Measurements from ENCODE around the gene IRF1.

DNA sequence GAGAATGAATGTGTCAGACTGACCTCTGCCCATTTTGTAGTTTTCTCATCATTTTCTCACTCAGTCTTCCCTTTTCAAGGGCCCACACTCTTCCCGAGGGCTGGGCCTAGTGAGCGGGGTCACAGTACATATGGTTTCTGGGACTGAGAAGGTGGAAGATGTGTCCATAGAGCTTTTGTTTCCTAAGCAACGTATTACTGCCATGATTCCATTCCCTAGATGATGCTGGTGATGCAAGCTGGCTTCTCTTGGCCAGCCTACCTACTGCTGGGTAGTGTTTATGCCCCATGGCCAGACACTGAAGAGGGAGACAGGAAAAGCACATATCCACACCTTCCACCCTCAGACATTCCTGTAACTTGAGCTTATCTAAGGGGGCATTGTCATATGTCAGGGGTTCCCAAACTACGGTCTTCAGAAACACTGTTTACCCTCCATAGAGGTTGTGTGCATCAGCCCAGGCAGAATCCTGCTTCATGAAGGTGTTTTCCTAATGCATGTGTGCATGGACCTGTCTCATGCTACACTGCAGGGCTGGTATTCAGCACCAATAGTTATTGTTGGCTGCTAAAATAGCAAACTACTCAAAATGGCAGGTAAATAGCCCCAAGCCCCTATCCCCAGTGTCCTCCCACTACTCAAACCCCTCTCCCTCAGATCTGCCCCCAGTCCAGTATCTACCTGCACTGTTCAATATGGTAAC, 9.5 kb downstream of the IRF1 start:
- TF ChIP-seq SIN3A (IDR thresholded peaks at IDR 0.05; ENCODE audit: low read depth) (no peak), FOSL1 (IDR thresholded peaks at IDR 0.05; ENCODE audit: low read depth) (no peak), JUND (IDR thresholded peaks at IDR 0.05) (no peak), ZFX (IDR thresholded peaks at IDR 0.05) (no peak), EZH2 (IDR thresholded peaks at IDR 0.05) (no peak)
- TF ChIP-seq, protein P1, sequence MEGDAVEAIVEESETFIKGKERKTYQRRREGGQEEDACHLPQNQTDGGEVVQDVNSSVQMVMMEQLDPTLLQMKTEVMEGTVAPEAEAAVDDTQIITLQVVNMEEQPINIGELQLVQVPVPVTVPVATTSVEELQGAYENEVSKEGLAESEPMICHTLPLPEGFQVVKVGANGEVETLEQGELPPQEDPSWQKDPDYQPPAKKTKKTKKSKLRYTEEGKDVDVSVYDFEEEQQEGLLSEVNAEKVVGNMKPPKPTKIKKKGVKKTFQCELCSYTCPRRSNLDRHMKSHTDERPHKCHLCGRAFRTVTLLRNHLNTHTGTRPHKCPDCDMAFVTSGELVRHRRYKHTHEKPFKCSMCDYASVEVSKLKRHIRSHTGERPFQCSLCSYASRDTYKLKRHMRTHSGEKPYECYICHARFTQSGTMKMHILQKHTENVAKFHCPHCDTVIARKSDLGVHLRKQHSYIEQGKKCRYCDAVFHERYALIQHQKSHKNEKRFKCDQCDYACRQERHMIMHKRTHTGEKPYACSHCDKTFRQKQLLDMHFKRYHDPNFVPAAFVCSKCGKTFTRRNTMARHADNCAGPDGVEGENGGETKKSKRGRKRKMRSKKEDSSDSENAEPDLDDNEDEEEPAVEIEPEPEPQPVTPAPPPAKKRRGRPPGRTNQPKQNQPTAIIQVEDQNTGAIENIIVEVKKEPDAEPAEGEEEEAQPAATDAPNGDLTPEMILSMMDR (IDR thresholded peaks at IDR 0.05 in 2 of 3, conservative IDR thresholded peaks at IDR 0.05 in 1 of 3; ENCODE audit: borderline replicate concordance in 1 of 3, insufficient read depth in 1 of 3, low read depth in 2 of 3, low read length in 2 of 3): no peak

Data from HCT116 (cell line).